Measurements from ENCODE around the gene ATG14. TPM values are rescaled to one million over a fixed set of nuclear protein-coding genes. Genes with fewer than 3 reads are reported as not detected.

The ATG14 gene
- total RNA-seq, 2 donors from 2014 or later = 5.7 to 6.4 TPM

GRCh38 chr14:55332654-55333570, 78.7 kb downstream of the ATG14 start:
- Mint-ChIP-seq H3K4me1 (ENCODE audit: low read depth) (peaks cover 83% of the 10 kb centered on the region), H3K27me3 (ENCODE audit: low read depth) (no peaks in the 10 kb centered on the region), H3K36me3 (ENCODE audit: insufficient read depth in 2 of 2) (peaks cover 0 to 3% of the 10 kb centered on the region in 2 donors), H3K9me3 (no peaks in the 10 kb centered on the region), H3K4me3 (peak overlapping the region; percentile 77 to 81), H3K27ac (peak overlapping the region; percentile 87)
- ATAC-seq (replicated peaks in 1 of 2) (peak; percentile 24 to 35), DNase-seq (peak in 1 of 2 donors; percentile 33)

- H3K27me3 Mint-ChIP-seq (ENCODE audit: low read depth) = no peaks in the 10 kb centered on the region
- ATAC-seq (replicated peaks in 1 of 2) (peak; percentile 83 to 87), DNase-seq (peak; percentile 50 to 68)
- H3K4me1 Mint-ChIP-seq (ENCODE audit: low read depth) = peaks cover 80% of the 10 kb centered on the region
- peaks cover 0 to 3% of the 10 kb centered on the region in 2 donors for H3K36me3 Mint-ChIP-seq (ENCODE audit: insufficient read depth in 2 of 2)
- H3K27ac Mint-ChIP-seq = peak overlapping the region; percentile 97
- no peaks in the 10 kb centered on the region for H3K9me3 Mint-ChIP-seq
- peak overlapping the region; percentile 66 to 87 for H3K4me3 Mint-ChIP-seq
Measured at GRCh38 chr14:55329999-55330710, 81.5 kb downstream of the ATG14 start.

- Mint-ChIP-seq H3K9me3 (no peaks in the 10 kb centered on the region), H3K36me3 (ENCODE audit: insufficient read depth in 2 of 2) (peaks cover 0 to 1% of the 10 kb centered on the region in 2 donors), H3K4me1 (ENCODE audit: low read depth) (peaks cover 62% of the 10 kb centered on the region), H3K4me3 (no peak overlapping the region), H3K27me3 (ENCODE audit: low read depth) (no peaks in the 10 kb centered on the region), H3K27ac (no peak overlapping the region)
- no peak for ATAC-seq (replicated peaks in 1 of 2)
- DNase-seq = no peak
Measured at GRCh38 chr14:55328317-55328716, 83.3 kb downstream of the ATG14 start.

GRCh38 chr14:55327179-55327578, 84.5 kb downstream of the ATG14 start:
- no peak for DNase-seq

GRCh38 chr14:55324812-55325211, 86.8 kb downstream of the ATG14 start:
- DNase-seq = no peak
- Mint-ChIP-seq H3K36me3 (ENCODE audit: insufficient read depth in 2 of 2) (no peaks in the 10 kb centered on the region), H3K27ac (no peak overlapping the region), H3K4me1 (ENCODE audit: low read depth) (peaks cover 33% of the 10 kb centered on the region), H3K9me3 (no peaks in the 10 kb centered on the region), H3K4me3 (no peak overlapping the region), H3K27me3 (ENCODE audit: low read depth) (no peaks in the 10 kb centered on the region)
- no peak for ATAC-seq (replicated peaks in 1 of 2)

More at GRCh38 chr14:55327179-55327578, 84.5 kb downstream of the ATG14 start:
- Mint-ChIP-seq H3K36me3 (ENCODE audit: insufficient read depth in 2 of 2) (peaks cover 0 to 1% of the 10 kb centered on the region in 2 donors), H3K4me1 (ENCODE audit: low read depth) (peaks cover 51% of the 10 kb centered on the region), H3K27ac (peak overlapping the region; percentile 2), H3K4me3 (peak overlapping the region in 1 of 2 donors; percentile 3), H3K9me3 (no peaks in the 10 kb centered on the region), H3K27me3 (ENCODE audit: low read depth) (no peaks in the 10 kb centered on the region)
- ATAC-seq (replicated peaks in 1 of 2) = peak; percentile 36 to 47

- Mint-ChIP-seq H3K9me3 (no peaks in the 10 kb centered on the region), H3K36me3 (ENCODE audit: insufficient read depth in 2 of 2) (peaks cover under 1% of the 10 kb centered on the region in 2 donors), H3K4me3 (no peak overlapping the region), H3K27ac (no peak overlapping the region), H3K27me3 (ENCODE audit: low read depth) (no peaks in the 10 kb centered on the region), H3K4me1 (ENCODE audit: low read depth) (peaks cover 26% of the 10 kb centered on the region)
- ATAC-seq (replicated peaks in 1 of 2) (no peak), DNase-seq (no peak)
Measured at GRCh38 chr14:55323910-55324309, 87.7 kb downstream of the ATG14 start.

GRCh38 chr14:55318694-55319093, 92.9 kb downstream of the ATG14 start:
- H3K4me1 Mint-ChIP-seq (ENCODE audit: low read depth) = peaks cover under 1% of the 10 kb centered on the region
- H3K27ac Mint-ChIP-seq = no peak overlapping the region
- H3K4me3 Mint-ChIP-seq = no peak overlapping the region
- DNase-seq (no peak), ATAC-seq (replicated peaks in 1 of 2) (no peak)
- peaks cover 7 to 12% of the 10 kb centered on the region in 2 donors for H3K9me3 Mint-ChIP-seq
- no peaks in the 10 kb centered on the region for H3K27me3 Mint-ChIP-seq (ENCODE audit: low read depth)
- peaks cover 13 to 16% of the 10 kb centered on the region in 2 donors for H3K36me3 Mint-ChIP-seq (ENCODE audit: insufficient read depth in 2 of 2)

GRCh38 chr14:55317542-55318306, 93.9 kb downstream of the ATG14 start:
- Mint-ChIP-seq H3K4me3 (no peak overlapping the region), H3K4me1 (ENCODE audit: low read depth) (peaks cover 9% of the 10 kb centered on the region), H3K27me3 (ENCODE audit: low read depth) (no peaks in the 10 kb centered on the region), H3K36me3 (ENCODE audit: insufficient read depth in 2 of 2) (peaks cover 22 to 24% of the 10 kb centered on the region in 2 donors), H3K27ac (no peak overlapping the region), H3K9me3 (peaks cover 14 to 20% of the 10 kb centered on the region in 2 donors)
- DNase-seq = no peak
- ATAC-seq (replicated peaks in 1 of 2) = no peak

- peaks cover 24 to 29% of the 10 kb centered on the region in 2 donors for H3K36me3 Mint-ChIP-seq (ENCODE audit: insufficient read depth in 2 of 2)
- H3K27me3 Mint-ChIP-seq (ENCODE audit: low read depth) = no peaks in the 10 kb centered on the region
- peaks cover 14 to 20% of the 10 kb centered on the region in 2 donors for H3K9me3 Mint-ChIP-seq
- peaks cover 9% of the 10 kb centered on the region for H3K4me1 Mint-ChIP-seq (ENCODE audit: low read depth)
- no peak overlapping the region for H3K4me3 Mint-ChIP-seq
- DNase-seq (no peak), ATAC-seq (replicated peaks in 1 of 2) (no peak)
- no peak overlapping the region for H3K27ac Mint-ChIP-seq
Measured at GRCh38 chr14:55316564-55316963, 95.1 kb downstream of the ATG14 start.

Other genes with a start within 250 kb of the ATG14 start
- 10 to 100 TPM; 58.2 to 68.2 TPM for gene DLGAP5, start 220.2 kb downstream of the ATG14 start, total RNA-seq
- gene FBXO34, start 140.4 kb downstream of the ATG14 start, total RNA-seq = 10 to 100 TPM; 28.8 to 29.9 TPM
- not detected for gene TBPL2, start 28.8 kb upstream of the ATG14 start, total RNA-seq
- gene KTN1, start 168.4 kb upstream of the ATG14 start, total RNA-seq = 100 to 1,000 TPM; 144 TPM